Activated T-cell treated with anti-CD3 and anti-CD28 coated beads for 4 hours (primary cell): Measurements from ENCODE around the gene AGAP3.

Source experiments
- DNase-seq: peaks from one replicate; pipeline ENCODE4 v3.0.0-alpha.2; 2020

AGAP3 gene

GRCh38 chr7:151168787-151169162 is 82.5 kb downstream of the AGAP3 start:
- DNase-seq: no peak

DNA sequence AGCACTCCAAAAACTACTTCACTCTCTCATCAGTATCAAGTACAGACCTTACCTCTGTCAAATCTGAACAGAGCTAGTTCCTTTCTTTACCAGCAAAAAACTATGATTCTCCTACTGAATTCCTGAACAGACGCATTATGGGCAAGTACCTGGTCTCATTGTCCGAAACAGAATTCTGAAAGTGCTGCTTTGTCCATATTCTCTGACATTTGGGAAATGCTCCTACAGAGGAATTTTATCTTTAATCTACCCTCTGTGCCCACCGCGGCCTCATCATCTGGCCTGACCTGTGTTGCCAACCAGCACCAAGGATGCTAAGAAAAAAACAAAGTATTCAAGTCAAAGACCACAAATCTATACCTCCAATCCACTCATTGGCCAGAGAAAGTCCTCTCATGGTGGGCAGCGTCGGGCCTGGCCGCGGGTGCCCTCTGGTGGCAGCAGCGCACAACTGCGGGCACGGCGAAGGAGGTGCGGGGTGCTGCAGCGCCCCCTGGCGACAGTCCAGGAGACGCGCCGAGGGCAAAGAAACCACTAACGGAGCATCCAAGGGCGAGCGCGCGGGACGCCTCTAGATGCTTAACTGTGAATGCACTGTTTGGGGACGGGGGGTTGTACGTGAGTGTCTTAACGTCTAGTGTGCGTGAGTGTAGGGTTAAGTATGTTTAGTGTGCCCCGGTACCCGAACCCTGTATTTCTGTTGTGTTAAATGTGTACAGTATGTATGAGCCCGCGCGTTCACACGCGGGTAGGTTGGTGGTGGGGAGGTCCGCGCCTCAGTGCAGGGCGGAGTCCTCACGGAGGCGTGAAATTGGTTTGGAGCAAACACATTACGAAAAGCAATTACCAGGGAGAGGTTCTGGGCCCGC is 86.2 kb downstream of the AGAP3 start:
- DNase-seq: peak; percentile 66

DNA sequence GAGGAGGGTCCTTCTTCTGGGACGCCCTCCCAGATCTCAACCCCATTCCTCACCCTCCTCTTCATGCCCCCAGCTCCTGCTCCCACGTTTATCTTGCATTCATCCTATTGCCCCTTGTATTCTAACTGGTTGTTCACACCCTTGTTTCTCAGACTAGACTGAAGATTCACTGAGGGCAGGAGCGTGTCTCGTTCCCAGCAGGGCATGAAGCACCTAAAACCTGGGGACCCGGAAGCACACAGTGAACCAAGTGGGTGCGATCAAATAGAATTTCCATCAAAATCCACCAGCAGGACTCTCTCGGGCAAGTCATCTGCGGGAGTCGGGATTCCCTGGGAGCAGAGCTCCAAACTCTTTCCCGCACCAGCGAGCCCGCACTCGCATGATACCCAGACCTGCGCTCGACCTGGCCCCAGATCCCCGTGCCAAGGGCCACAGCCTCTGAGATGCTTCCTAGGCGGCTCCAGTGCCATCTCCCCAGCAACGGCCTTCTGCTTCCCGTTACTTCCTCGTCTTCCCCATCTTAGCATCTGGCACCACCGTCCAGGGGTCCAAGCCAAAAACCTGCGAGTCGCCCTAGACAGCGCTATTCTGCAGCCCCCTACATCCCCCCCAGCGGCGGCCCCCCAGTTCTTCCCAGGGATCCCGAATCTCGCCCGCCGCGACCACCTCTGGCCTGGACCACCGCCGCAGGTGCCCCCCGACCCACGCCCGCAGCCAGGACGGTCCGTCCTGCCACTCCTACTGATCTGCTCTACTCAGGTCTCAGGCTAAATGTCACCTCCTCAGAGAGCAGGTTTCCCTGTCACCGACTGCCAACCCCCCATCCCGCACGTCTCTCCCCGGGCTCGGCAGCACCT is 87.3 kb downstream of the AGAP3 start:
- DNase-seq: no peak

DNA sequence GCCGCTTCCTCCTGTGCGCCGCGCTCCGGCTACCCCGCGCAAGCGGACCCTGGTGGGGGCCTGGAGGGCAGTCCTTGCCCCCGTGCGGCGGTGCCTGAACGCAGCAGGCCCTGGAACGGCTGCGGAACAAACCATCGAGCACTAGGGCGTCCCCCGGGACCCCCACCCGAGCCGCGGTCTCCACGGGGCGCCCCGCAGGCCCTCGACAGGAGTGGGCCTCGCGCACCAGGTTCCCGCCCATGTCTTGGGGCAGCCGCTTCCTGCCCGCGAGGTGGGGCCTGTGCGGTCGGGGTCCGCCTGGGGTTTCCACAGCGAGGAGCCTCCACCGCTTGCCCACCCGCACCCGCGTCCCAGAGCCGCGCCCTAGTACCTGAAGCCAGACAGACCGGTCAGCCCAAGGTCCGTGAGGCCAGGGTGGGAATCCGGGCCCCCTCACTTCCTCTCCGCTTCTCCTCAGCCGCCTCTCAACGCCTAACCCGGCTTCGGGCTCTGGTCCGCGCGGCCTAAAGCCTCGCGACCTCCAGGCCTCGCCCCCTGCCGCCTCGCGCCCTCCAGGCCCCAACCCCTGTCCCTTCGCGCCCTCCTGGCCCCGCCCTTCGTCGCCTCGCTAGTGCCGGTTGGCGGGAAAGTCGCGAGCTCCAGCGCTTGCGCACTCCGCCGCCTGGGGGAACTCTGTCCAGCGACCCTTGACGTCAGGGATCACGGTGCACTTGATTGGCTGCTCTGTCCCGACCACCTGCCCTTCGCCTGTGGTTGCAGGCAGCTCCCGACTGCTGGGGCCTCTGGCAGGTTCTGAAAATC is 88.2 kb downstream of the AGAP3 start:
- no peak for DNase-seq

GRCh38 chr7:151175047-151175792 is 88.9 kb downstream of the AGAP3 start:
- no peak for DNase-seq

GRCh38 chr7:151175793-151176311 is 89.6 kb downstream of the AGAP3 start:
- DNase-seq: no peak

- DNase-seq: no peak
Measured at GRCh38 chr7:151176401-151176800, 90.1 kb downstream of the AGAP3 start.

DNA sequence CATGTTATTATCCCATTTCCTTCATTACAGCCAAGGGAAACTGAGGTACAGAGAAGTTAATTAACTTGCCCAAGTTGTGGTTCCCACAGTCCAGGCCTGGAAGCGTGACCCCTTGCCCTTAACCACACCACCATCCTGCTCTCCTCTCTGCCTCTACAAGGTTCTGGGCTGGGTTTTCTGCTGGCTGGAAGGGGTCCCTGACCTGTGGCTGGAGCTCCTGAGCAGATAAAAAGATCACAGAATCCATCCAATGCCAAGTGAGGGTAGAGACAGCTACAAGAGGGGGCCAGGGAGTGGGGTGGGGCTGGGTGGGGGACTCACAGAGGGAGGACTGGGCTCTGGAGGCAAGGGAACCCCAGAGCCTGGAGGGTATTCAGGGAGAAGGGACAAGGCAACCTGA is 91.0 kb downstream of the AGAP3 start:
- DNase-seq: no peak

GRCh38 chr7:151178236-151178635 is 92.0 kb downstream of the AGAP3 start:
- no peak for DNase-seq

DNA sequence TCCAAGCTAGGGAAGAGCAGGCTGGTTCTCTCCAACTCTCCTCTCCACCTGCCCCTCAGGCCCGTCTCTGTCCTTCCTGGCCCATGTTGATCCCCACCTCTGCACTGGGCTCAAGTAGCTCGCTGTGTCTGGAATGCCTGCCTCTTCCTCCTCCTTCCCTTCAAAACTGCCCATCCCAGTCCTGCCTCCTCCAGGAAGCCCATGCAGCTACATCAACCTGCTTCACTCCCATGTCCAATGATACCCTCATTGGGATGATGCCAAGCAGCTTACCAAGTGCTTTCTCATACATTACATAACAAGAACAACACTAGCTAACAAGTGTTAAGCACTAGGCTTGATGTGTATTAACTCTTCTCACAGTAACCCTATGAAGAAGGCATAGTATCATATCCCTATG is 92.6 kb downstream of the AGAP3 start:
- DNase-seq: no peak

- DNase-seq: no peak
Measured at GRCh38 chr7:151179287-151179860, 93.1 kb downstream of the AGAP3 start.

DNA sequence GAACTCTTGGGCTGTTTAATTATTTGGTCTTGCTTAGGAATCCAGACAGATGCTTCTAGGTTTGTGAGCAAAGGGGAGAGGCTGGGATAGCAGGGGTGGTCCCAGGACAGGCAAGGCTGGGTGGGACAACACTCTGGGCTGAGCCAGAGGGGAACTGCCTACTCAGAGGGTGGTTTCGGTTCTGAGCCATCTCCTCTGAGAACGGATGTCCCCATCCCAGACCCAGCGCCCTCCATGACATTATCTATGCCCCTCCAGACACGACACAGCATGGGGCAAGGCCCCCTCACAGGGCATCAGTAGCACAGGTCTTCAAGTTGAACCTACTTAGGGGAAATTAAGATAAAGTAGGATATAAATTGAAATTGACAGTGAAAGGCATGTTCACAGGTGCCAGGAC is 93.7 kb downstream of the AGAP3 start:
- DNase-seq: no peak

DNA sequence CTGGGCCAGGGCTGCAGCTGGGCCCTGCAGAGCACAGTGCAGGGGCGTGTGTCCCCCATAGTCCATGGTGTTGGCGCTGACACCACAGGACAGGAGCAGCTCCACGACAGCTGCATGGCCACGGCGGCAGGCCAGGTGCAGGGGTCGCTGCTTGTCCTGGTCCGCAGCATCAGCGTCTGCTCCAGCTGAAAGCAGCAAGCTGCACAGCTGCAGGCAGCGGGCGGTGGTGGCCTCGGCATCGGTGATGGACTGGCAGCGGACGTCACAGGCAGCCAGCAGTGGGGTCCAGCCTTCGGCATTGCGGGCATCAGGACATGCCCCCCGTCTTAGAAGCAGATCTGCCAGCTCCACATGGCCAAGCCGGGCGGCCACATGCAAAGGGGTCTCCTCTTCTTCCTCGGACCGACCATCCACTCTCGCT is 94.7 kb downstream of the AGAP3 start:
- no peak for DNase-seq

DNA sequence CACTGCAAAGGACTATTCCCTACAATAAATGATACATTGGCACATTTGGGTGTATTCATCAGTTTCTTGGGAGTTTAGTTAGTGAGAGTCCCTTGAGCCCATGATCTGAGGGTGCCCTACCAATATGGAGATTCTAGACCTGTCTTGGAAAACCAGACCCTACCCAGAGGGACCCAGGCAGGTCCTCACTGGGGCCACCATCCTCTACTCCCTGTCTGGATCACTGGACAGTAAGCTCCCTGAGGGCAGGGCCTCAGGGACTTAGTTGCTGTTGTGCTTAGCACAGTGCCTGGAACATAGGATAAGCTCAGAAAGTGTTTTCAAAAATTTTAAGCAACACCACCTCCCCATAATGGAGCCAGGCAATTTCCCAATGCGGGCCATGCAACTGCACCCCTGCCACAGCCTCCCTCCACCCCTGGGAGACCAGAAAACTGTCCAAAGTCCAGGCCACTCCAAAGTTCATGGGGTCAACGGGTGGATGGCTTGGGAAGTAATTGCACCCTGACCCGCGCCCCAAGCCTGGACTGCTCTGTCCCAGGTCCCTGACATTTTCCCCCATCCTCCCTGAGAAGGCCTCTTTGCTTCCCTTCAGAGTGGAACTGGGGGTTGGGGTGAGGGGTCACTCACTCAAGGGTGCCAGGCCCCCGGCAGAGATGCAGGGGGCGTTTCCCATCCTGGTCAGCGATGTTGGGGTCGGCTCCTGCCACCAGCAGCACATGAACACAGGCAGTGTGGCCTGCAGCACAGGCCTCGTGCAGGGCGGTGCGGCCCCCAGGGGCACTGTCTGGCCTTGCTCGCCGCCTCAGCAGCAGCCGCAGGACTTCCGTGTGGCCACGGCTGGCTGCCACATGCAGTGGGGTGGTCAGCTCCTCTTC is 99.7 kb downstream of the AGAP3 start:
- DNase-seq: no peak

DNA sequence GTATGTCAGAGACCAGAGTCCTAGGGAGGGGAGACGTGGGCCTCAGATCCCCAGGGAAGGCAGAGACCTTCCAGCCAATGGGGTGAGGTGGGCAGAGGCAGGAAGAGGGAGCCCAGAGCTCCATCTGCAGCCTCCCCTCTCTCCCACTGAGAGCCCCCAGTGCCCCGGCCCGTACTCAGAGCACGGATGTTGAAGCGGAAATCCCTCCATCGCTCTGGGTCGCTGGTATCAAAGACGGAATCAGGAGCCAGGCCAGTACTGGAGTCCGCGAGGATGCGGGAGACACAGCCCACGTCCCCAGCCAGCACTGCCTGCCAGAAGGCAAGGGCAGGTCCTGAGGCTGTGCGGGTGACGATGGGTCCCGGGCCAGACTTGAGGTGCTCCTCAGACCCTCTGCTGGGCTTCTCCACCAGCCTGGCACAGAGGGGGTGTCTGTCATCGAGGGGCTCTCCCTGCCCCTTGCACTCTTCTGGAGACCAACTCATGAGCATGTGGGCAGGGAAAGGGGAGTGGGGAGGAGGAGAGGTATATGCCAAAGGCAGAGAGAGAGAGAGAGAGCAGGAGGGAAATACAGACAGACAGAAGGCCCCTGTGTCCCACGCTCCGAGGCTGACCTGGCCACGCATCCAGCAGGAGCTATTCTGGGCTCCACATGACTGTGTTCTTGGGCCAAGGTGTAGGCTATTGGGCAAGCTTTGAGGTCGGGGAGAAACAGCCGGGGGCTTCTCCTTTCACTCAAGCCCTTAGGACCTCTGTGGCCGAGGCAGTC is 100.5 kb downstream of the AGAP3 start, which contains the start of gene ASB10:
ASB10 (minus strand) TSS at position 611 of the 769 bp plus-strand sequence; CDS start at position 491, 120 bp downstream.
- DNase-seq: no peak

DNA sequence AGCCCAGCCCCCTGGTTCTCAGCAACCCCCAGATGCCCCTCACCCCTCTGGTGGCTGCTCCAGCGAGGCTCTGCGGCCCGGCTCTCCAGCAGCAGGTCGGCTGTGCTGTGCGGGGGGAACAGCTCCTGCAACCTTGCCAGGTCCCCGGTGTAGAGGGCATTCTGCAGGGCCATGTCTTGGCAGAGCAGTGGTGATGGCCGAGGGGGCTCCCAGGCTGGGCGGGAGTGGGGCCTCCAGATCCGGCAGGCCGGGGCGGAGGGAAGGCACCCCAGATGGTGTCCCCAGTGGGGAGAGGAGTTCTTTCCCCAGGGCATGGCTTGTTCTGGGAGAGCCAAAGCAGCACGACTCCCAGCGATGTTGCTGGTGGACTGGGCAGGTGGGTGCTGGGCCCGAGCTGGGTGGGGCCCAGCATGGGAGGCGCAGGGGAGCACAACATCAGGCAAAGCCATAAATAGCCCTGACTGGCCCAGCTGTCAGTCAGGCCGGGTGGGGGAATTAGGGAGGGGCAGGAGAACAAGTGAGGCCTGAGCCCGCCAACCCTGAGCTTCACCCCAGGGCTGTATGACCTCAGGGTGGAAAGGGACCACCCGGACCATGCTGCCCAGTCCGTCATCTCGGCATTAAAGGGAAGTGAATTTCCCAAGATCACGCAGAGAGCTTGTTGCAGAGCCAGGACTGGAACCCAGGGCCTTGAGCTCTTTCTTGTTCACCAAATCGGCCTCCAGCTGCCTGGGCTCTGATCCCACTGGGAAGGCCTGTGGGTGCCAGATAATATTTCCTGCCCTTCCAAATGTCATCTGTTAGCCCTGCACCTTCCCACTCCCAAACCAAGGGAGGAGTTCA is 101.4 kb downstream of the AGAP3 start:
- DNase-seq: no peak

- DNase-seq: no peak
Measured at GRCh38 chr7:151188252-151188542, 101.9 kb downstream of the AGAP3 start.

GRCh38 chr7:151189038-151189437 is 102.8 kb downstream of the AGAP3 start:
- DNase-seq: no peak

DNA sequence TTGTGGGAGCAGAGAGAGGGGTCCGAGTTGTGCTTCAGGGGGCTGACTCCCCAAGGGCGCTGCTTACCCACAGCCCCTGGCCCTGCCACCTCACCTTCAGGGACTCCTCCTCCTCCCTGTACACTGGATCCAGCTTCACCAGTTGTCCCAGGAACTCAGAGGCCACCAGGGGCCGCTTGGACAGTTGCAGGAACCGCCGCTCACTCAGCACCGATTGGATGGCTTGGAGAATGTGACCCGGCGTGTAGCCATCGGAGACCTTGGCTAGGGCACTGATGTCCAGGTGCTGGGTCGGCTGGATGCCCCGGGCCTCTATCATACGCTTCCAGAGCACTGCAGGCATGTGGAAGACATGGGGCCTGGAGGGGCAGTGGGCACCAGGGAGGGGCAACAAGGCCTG is 105.3 kb downstream of the AGAP3 start:
- no peak for DNase-seq
